ENCODE data around the gene BRSK2. TPM values are rescaled to one million over a fixed set of nuclear protein-coding genes. Genes with fewer than 3 reads are reported as not detected.

Gene BRSK2
- polyA plus RNA-seq, 1 of the 3 experiments (the other 2 are of a cell fraction): 0.64 TPM

DNA sequence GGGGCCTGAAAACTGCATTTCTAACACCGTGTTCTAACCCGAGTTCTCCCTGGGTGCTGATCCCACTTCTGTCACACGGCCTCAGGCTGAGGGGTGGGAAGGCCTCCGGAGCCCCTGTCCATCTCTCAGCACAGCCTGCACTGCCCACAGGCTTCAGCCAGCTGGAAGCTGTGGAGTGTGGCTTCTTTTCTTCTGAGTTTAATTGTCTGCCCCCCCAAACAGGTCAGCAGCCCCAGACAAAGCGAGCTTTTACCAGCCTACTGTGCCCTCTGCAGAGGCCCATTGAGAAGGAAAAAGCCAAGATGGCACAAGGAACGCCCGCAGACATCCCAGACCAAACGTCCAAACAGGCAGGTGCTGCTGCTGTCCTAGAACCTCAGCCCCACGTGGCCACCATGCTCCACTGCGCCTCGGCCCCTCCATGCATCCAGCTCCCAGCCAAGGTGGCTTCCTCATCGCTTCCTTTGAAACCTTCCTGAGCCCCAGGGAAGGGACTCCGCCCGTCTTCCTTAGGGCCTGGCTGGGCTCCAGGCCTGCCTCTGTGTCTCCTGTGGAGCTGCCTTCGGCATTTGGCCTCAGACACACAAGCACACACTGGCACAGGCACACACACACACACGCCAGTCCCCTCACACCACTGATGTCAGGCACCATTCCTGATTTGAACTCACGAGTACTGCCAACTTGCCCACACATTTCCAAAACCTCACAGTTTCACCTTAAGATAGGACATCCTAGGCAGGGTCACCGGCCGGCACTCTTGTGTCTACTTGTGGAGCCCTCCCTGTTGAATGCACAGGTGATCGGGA is 95.2 kb downstream of the BRSK2 start:
- Histone ChIP-seq H3K4me3 (ENCODE audit: low read depth in 2 of 2, low read length in 1 of 2) (no peak overlapping the region), H3K9me3 (no peaks in the 10 kb centered on the region), H3F3A (replicated peaks; ENCODE audit: insufficient read depth) (no peaks in the 10 kb centered on the region), H3K4me2 (no peak overlapping the region), H4K20me1 (ENCODE audit: insufficient read depth) (peaks cover 69% of the 10 kb centered on the region), H3K9ac (no peak overlapping the region), H3K79me2 (ENCODE audit: insufficient read depth) (peaks cover 16% of the 10 kb centered on the region; the same call in 1 of the 2 replicates), H3K9me2 (no peaks in the 10 kb centered on the region), H3K4me1 (ENCODE audit: control insufficient read depth in 1 of 2, insufficient read depth in 2 of 2, low read depth in 1 of 2, low read length in 1 of 2) (peaks cover 0 to 37% of the 10 kb centered on the region in 2 experiments; a peak in 1 of 4 replicates), H3K27me3 (ENCODE audit: insufficient read depth) (no peaks in the 10 kb centered on the region), H3K27ac (ENCODE audit: low read depth in 2 of 2, low read length in 1 of 2) (no peak overlapping the region; a peak in 1 of 4 replicates), H3K36me3 (replicated peaks in 1 of 2; ENCODE audit: control insufficient read depth in 1 of 2, insufficient read depth in 2 of 2, low read length in 1 of 2) (peaks cover 0 to 8% of the 10 kb centered on the region in 2 experiments), H2AFZ (ENCODE audit: low read depth) (no peak overlapping the region)
- WGBS (ENCODE audit: low lambda C conversion rate): 89% methylated on average over 16 of the region's 20 CpGs
- POLR2A ChIA-PET: no interaction called here
- TF ChIP-seq, protein P1, sequence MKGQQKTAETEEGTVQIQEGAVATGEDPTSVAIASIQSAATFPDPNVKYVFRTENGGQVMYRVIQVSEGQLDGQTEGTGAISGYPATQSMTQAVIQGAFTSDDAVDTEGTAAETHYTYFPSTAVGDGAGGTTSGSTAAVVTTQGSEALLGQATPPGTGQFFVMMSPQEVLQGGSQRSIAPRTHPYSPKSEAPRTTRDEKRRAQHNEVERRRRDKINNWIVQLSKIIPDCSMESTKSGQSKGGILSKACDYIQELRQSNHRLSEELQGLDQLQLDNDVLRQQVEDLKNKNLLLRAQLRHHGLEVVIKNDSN (IDR thresholded peaks at IDR 0.05; ENCODE audit: borderline replicate concordance, low read depth): no peak
- CTCF ChIA-PET: no interaction called here
- no peak for DNase-seq

DNA sequence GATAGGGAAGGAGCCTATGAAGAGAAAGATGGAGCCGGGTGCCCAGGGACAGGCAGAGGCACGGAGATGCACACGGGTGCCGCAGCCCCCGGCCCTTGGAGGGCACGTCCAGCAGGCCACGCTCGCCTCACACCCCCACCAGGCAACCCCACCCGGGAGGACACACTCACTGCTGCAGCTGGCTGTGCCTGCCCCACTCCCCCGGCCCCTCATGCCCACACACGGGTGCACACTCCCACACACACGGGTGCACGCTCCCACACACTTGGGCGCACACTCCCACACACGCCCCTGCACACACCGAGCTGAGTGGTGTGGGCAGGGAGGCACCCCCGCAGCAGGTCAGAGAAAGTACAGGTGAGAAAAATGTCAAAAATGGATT is 95.8 kb downstream of the BRSK2 start:
- Histone ChIP-seq H3K9ac (no peak overlapping the region), H3K4me1 (ENCODE audit: control insufficient read depth in 1 of 2, insufficient read depth in 2 of 2, low read depth in 1 of 2, low read length in 1 of 2) (peaks cover 0 to 37% of the 10 kb centered on the region in 2 experiments; a peak in 1 of 4 replicates), H3K9me3 (no peaks in the 10 kb centered on the region), H2AFZ (ENCODE audit: low read depth) (no peak overlapping the region), H3F3A (replicated peaks; ENCODE audit: insufficient read depth) (no peaks in the 10 kb centered on the region), H3K4me2 (no peak overlapping the region), H3K36me3 (replicated peaks in 1 of 2; ENCODE audit: control insufficient read depth in 1 of 2, insufficient read depth in 2 of 2, low read length in 1 of 2) (peaks cover 0 to 2% of the 10 kb centered on the region in 2 experiments), H4K20me1 (ENCODE audit: insufficient read depth) (peaks cover 67% of the 10 kb centered on the region), H3K9me2 (no peaks in the 10 kb centered on the region), H3K4me3 (ENCODE audit: low read depth in 2 of 2, low read length in 1 of 2) (no peak overlapping the region), H3K79me2 (ENCODE audit: insufficient read depth) (peaks cover 20% of the 10 kb centered on the region; the same call in 1 of the 2 replicates), H3K27ac (ENCODE audit: low read depth in 2 of 2, low read length in 1 of 2) (no peak overlapping the region; a peak in 1 of 4 replicates), H3K27me3 (ENCODE audit: insufficient read depth) (no peaks in the 10 kb centered on the region)
- ChIA-PET CTCF (no interaction called here), POLR2A (no interaction called here)
- 80% methylated on average over 1 of the region's 17 CpGs for whole genome bisulfite sequencing (ENCODE audit: low lambda C conversion rate)
- no peak for TF ChIP-seq POLR2AphosphoS5 (IDR thresholded peaks at IDR 0.05; ENCODE audit: low read depth, low read length)
- no peak for DNase-seq

DNA sequence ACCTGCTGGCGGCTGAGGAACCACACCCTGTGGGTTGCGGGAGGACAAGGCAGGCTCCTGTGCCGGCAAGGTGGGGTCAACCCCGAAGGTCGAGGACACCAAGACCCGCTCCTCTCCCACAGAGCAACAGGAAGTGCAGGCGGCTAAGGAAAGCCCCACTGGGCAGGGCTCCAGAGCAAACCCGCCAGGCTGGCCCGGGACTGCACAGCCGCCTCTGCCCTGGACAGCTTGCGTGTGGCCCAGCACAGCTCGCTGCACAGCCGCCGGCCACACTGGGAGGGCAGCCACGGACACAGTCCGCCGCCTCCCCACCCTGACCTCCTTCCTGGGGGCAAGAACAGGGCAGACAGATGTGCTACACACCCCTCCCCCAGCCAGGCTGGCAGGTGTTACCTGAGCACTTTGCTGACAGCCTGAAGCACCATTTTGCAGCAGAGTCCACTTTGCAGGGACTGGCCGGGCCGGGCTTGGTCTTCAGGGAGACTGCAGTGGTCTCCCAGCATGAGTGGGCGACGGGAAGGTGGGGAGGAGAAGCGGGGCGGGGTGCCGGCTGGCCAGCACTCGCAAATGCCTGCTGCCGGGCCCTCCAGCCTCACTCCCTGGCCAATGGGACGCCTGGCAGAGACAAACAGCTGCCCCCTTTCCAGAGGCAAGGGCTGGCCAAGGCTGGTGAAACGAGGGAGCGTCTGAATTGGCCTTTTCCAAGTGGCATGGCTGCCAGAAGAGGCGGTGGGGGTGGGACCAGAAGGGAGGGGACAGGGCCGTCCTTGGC is 96.5 kb downstream of the BRSK2 start, which contains the start of gene MOB2:
TSS of gene MOB2 (minus strand) at position 726 of the 772 bp plus-strand sequence. CDS start at position 503, 223 bp downstream.
- no peaks in the 10 kb centered on the region for H3K9me3 ChIP-seq
- H3K9ac ChIP-seq: no peak within 1 kb of the TSS
- no peaks in the 10 kb centered on the region for H3K27me3 ChIP-seq (ENCODE audit: insufficient read depth)
- H3K4me2 ChIP-seq: no peak within 1 kb of the TSS
- peaks cover 69% of the 10 kb centered on the region for H4K20me1 ChIP-seq (ENCODE audit: insufficient read depth)
- H2AFZ ChIP-seq (ENCODE audit: low read depth): no peak within 1 kb of the TSS
- CTCF ChIA-PET: interaction anchor here (0.9 kb wide), 1 partner anchor 29 kb away, joined by 5 read pairs; no protein-coding TSS in a partner anchor
- H3F3A ChIP-seq (replicated peaks; ENCODE audit: insufficient read depth): no peaks in the 10 kb centered on the region
- WGBS (ENCODE audit: low lambda C conversion rate): 87% methylated on average over 23 of the region's 31 CpGs
- peak within 1 kb of the TSS in 1 of 2 experiments; percentile 34; a peak in 1 of 4 replicates for H3K27ac ChIP-seq (ENCODE audit: low read depth in 2 of 2, low read length in 1 of 2)
- H3K9me2 ChIP-seq: no peaks in the 10 kb centered on the region
- no peak within 1 kb of the TSS for H3K4me3 ChIP-seq (ENCODE audit: low read depth in 2 of 2, low read length in 1 of 2)
- no peak for DNase-seq
- POLR2A ChIA-PET: no interaction called here
- peaks cover 27% of the 10 kb centered on the region; the same call in 1 of the 2 replicates for H3K79me2 ChIP-seq (ENCODE audit: insufficient read depth)
- H3K4me1 ChIP-seq (ENCODE audit: control insufficient read depth in 1 of 2, insufficient read depth in 2 of 2, low read depth in 1 of 2, low read length in 1 of 2): peaks cover 0 to 37% of the 10 kb centered on the region in 2 experiments; a peak in 1 of 4 replicates
- H3K36me3 ChIP-seq (replicated peaks in 1 of 2; ENCODE audit: control insufficient read depth in 1 of 2, insufficient read depth in 2 of 2, low read length in 1 of 2): no peaks in the 10 kb centered on the region
- TF ChIP-seq, protein P2, sequence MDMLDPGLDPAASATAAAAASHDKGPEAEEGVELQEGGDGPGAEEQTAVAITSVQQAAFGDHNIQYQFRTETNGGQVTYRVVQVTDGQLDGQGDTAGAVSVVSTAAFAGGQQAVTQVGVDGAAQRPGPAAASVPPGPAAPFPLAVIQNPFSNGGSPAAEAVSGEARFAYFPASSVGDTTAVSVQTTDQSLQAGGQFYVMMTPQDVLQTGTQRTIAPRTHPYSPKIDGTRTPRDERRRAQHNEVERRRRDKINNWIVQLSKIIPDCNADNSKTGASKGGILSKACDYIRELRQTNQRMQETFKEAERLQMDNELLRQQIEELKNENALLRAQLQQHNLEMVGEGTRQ (IDR thresholded peaks at IDR 0.05; ENCODE audit: borderline replicate concordance, low read depth, low read length): no peak
- TF ChIP-seq TCF12 (IDR thresholded peaks at IDR 0.05): no peak
- no peak for TF ChIP-seq SMC3 (IDR thresholded peaks at IDR 0.05; ENCODE audit: low read depth, low read length)
- TF ChIP-seq MEF2A (IDR thresholded peaks at IDR 0.05; ENCODE audit: borderline replicate concordance, low read depth): no peak
- TF ChIP-seq, protein P3, sequence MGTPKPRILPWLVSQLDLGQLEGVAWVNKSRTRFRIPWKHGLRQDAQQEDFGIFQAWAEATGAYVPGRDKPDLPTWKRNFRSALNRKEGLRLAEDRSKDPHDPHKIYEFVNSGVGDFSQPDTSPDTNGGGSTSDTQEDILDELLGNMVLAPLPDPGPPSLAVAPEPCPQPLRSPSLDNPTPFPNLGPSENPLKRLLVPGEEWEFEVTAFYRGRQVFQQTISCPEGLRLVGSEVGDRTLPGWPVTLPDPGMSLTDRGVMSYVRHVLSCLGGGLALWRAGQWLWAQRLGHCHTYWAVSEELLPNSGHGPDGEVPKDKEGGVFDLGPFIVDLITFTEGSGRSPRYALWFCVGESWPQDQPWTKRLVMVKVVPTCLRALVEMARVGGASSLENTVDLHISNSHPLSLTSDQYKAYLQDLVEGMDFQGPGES (IDR thresholded peaks at IDR 0.05; ENCODE audit: low read depth, low read length): no peak
- TF ChIP-seq FOXM1 (IDR thresholded peaks at IDR 0.05; ENCODE audit: low read depth): no peak
- no peak for TF ChIP-seq CHD2 (IDR thresholded peaks at IDR 0.05; ENCODE audit: low read length, partially characterized antibody)
- TF ChIP-seq, protein P4, sequence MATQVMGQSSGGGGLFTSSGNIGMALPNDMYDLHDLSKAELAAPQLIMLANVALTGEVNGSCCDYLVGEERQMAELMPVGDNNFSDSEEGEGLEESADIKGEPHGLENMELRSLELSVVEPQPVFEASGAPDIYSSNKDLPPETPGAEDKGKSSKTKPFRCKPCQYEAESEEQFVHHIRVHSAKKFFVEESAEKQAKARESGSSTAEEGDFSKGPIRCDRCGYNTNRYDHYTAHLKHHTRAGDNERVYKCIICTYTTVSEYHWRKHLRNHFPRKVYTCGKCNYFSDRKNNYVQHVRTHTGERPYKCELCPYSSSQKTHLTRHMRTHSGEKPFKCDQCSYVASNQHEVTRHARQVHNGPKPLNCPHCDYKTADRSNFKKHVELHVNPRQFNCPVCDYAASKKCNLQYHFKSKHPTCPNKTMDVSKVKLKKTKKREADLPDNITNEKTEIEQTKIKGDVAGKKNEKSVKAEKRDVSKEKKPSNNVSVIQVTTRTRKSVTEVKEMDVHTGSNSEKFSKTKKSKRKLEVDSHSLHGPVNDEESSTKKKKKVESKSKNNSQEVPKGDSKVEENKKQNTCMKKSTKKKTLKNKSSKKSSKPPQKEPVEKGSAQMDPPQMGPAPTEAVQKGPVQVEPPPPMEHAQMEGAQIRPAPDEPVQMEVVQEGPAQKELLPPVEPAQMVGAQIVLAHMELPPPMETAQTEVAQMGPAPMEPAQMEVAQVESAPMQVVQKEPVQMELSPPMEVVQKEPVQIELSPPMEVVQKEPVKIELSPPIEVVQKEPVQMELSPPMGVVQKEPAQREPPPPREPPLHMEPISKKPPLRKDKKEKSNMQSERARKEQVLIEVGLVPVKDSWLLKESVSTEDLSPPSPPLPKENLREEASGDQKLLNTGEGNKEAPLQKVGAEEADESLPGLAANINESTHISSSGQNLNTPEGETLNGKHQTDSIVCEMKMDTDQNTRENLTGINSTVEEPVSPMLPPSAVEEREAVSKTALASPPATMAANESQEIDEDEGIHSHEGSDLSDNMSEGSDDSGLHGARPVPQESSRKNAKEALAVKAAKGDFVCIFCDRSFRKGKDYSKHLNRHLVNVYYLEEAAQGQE (IDR thresholded peaks at IDR 0.05; ENCODE audit: low read depth, low read length): no peak
- TF ChIP-seq, protein P1 (IDR thresholded peaks at IDR 0.05; ENCODE audit: borderline replicate concordance, low read depth): no peak
